HG03196 (cell line): ENCODE measurements around the gene CLIP2.
"Not testable (repeated sequence)": the region's sequence is repeated elsewhere in the genome, so short reads cannot be mapped to it uniquely, and the experiment has no call there.

Experiments
- ATAC-seq: cut with Tn5 transposase; IDR thresholded peaks from one replicate; pipeline ENCODE4 v1.9.1; 2021; ENCODE audit not compliant: unreplicated experiment

CLIP2 gene

GRCh38 chr7:74289018-74289658, at the start of gene CLIP2:
Gene CLIP2, plus strand, starts transcription at chr7:74289407. Its CDS starts 28,140 bp downstream, at chr7:74317547.
- peak; percentile 33 for ATAC-seq

- no peak for ATAC-seq
These were observed 48.7 kb upstream of the CLIP2 start for GRCh38 chr7:74240482-74240881.

- no peak for ATAC-seq
These were observed 47.1 kb upstream of the CLIP2 start for GRCh38 chr7:74242122-74242443.

- ATAC-seq, result no peak
These were observed 42.7 kb upstream of the CLIP2 start for GRCh38 chr7:74246497-74246896.

GRCh38 chr7:74248156-74248555, 41.1 kb upstream of the CLIP2 start:
- no peak for ATAC-seq

- not testable (repeated sequence) for ATAC-seq
These were observed 40.1 kb upstream of the CLIP2 start for GRCh38 chr7:74249058-74249457.

GRCh38 chr7:74252893-74253292, 36.3 kb upstream of the CLIP2 start:
- no peak for ATAC-seq

- ATAC-seq, result no peak
These were observed 35.9 kb upstream of the CLIP2 start for GRCh38 chr7:74253331-74253730.

GRCh38 chr7:74253835-74254128, 35.4 kb upstream of the CLIP2 start:
- no peak for ATAC-seq

GRCh38 chr7:74254129-74254857, 34.9 kb upstream of the CLIP2 start, which contains the start of gene RFC2:
Gene RFC2, minus strand, starts transcription at chr7:74254399. Its CDS starts 16 bp downstream, at chr7:74254383.
- peak; percentile 91 for ATAC-seq

- ATAC-seq, result no peak
These were observed 34.3 kb upstream of the CLIP2 start for GRCh38 chr7:74254858-74255379.

GRCh38 chr7:74255461-74255860, 33.7 kb upstream of the CLIP2 start:
- not testable (repeated sequence) for ATAC-seq

- ATAC-seq, result no peak
These were observed 32.5 kb upstream of the CLIP2 start for GRCh38 chr7:74256491-74257408.

GRCh38 chr7:74258639-74259038, 30.6 kb upstream of the CLIP2 start:
- no peak for ATAC-seq

- ATAC-seq, result no peak
These were observed 26.4 kb upstream of the CLIP2 start for GRCh38 chr7:74262639-74263398.

- no peak for ATAC-seq
These were observed 25.6 kb upstream of the CLIP2 start for GRCh38 chr7:74263399-74264120.

GRCh38 chr7:74266191-74266963, 22.8 kb upstream of the CLIP2 start:
- ATAC-seq, result no peak

- ATAC-seq, result no peak
These were observed 21.2 kb upstream of the CLIP2 start for GRCh38 chr7:74267756-74268565.
